Spleen (tissue), 7 donors: ENCODE results near the gene OR5AN1.

Source experiments
- POLR2A ChIP-seq, 3 donors: fragments of 450-650 bp; IDR thresholded peaks; one replicate each; pipeline ENCODE4 v1.5.1; 2017; ENCODE audit warnings: antibody characterized with exemption in 3 of 3, mild to moderate bottlenecking in 1 of 3
- POLR2AphosphoS5 ChIP-seq, 3 donors: sonication (generic); formaldehyde crosslinking; IDR thresholded peaks; one replicate each; pipeline ENCODE4 v1.5.1; 2017; ENCODE audit warnings: antibody characterized with exemption in 3 of 3
- TF ChIP-seq, protein P1 (sequence below), 11 experiments: fragments of 200-600 bp in 7 of 11; fragments of 450-650 bp in 4 of 11; sonication (generic) in 4 of 11; IDR thresholded peaks in 8 of 11; conservative IDR thresholded peaks in 3 of 11; 1 replicate in 7 of 11; 2 replicates in 4 of 11; pipeline versions ENCODE4 v1.4.0 to v1.8.0; 2016 to 2021; ENCODE audit warnings: antibody characterized with exemption in 11 of 11, inconsistent platforms in 4 of 11, mild to moderate bottlenecking in 1 of 11
- donor health status: DM: no; HTN: no; CAD: no; lungs with moderate emphysema.
- donor health status: DM: no; HTN: no; CAD: no.
- donor health status: DM: no; HTN: no; CAD: no.

DNA sequence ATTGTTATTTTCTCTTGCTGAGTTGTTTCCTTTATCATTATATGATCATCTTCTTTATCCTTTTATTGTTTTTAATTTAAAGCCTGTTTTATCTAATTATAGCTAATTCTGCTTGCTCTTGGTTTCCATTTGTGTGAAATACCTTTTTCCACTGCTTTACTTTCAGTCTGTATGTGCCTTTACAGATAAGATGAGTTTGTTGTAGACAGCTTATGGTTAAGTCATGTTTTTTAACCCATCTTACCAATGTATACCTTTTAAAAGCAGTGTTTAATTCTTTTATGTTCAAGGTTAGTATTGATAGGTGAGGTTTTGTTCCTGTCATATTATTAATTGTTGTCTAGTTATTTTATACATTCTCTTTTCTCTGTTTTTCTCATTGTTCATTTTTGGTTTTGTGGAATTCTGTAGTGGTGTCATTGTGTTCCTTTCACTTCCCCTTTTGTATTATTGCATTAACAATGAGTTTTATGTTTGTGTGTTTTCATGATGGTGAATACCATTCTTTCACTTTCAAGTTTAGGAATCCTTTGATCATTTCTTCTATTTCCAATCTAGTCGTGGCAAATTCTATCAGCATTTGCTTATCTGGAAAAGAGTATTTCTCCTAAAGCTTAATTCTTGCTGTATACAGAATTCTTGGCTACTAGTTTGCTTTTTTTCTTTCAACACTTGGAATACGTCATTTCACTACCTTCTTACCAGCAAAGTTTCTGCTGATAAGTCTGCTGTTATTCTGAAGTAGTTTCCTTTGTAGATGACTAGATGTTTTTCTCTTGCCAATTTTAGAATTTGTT, 21.8 kb downstream of the OR5AN1 start:
- TF ChIP-seq POLR2A (IDR thresholded peaks at IDR 0.05) (no peak), POLR2AphosphoS5 (IDR thresholded peaks at IDR 0.05) (no peak)
- TF ChIP-seq, protein P1, sequence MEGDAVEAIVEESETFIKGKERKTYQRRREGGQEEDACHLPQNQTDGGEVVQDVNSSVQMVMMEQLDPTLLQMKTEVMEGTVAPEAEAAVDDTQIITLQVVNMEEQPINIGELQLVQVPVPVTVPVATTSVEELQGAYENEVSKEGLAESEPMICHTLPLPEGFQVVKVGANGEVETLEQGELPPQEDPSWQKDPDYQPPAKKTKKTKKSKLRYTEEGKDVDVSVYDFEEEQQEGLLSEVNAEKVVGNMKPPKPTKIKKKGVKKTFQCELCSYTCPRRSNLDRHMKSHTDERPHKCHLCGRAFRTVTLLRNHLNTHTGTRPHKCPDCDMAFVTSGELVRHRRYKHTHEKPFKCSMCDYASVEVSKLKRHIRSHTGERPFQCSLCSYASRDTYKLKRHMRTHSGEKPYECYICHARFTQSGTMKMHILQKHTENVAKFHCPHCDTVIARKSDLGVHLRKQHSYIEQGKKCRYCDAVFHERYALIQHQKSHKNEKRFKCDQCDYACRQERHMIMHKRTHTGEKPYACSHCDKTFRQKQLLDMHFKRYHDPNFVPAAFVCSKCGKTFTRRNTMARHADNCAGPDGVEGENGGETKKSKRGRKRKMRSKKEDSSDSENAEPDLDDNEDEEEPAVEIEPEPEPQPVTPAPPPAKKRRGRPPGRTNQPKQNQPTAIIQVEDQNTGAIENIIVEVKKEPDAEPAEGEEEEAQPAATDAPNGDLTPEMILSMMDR (IDR thresholded peaks at IDR 0.05 in 8 of 11, conservative IDR thresholded peaks at IDR 0.05 in 3 of 11), result no peak
